Endodermal cell (in vitro differentiated cells): Measurements from ENCODE around the gene LIPM. TPM values are rescaled to one million over a fixed set of nuclear protein-coding genes. Genes with fewer than 3 reads are reported as not detected.

Experiments used
- DNase-seq: peaks from one replicate; pipeline ENCODE4 v3.0.0-alpha.2; 2017
- H3K27ac ChIP-seq: 2 replicates; pipeline ENCODE4 v1.5.1; 2013; ENCODE audit warnings: mild to moderate bottlenecking, low read depth, low read length, moderate library complexity
- H3K27me3 ChIP-seq: 2 replicates; pipeline ENCODE4 v1.6.1; 2013; ENCODE audit warnings: mild to moderate bottlenecking, low read length, moderate library complexity; ENCODE audit not compliant: insufficient read depth, control insufficient read depth, poor library complexity, severe bottlenecking
- H3K36me3 ChIP-seq: 2 replicates; pipeline ENCODE4 v1.7.0; 2013; ENCODE audit warnings: mild to moderate bottlenecking, low read length, moderate library complexity; ENCODE audit not compliant: control insufficient read depth, insufficient read depth
- H3K4me1 ChIP-seq: one replicate; pipeline ENCODE4 v1.7.0; 2013; ENCODE audit warnings: low read length; ENCODE audit not compliant: control insufficient read depth, insufficient read depth
- H3K4me3 ChIP-seq: 2 replicates; pipeline ENCODE4 v1.5.1; 2013; ENCODE audit warnings: mild to moderate bottlenecking, low read length, moderate library complexity
- H3K9ac ChIP-seq: 2 replicates; pipeline ENCODE4 v1.6.1; 2013; ENCODE audit warnings: mild to moderate bottlenecking, low read length, moderate library complexity; ENCODE audit not compliant: poor library complexity, severe bottlenecking; ENCODE audit errors: extremely low read depth
- H3K9me3 ChIP-seq: 2 replicates; pipeline ENCODE4 v1.6.1; 2013; ENCODE audit warnings: mild to moderate bottlenecking, low read length, moderate library complexity; ENCODE audit not compliant: control insufficient read depth
- H3K27ac Mint-ChIP-seq: 2 replicates; pipeline ENCODE4 v1.8.0; 2020; ENCODE audit warnings: mixed read lengths
- H3K27me3 Mint-ChIP-seq: 2 replicates; pipeline ENCODE4 v1.8.0; 2021; ENCODE audit warnings: mild to moderate bottlenecking, mixed read lengths; ENCODE audit not compliant: insufficient read depth
- H3K36me3 Mint-ChIP-seq: 2 replicates; pipeline ENCODE4 v1.8.0; 2020; ENCODE audit warnings: low read depth, mixed read lengths
- H3K4me1 Mint-ChIP-seq: 2 replicates; pipeline ENCODE4 v1.8.0; 2020; ENCODE audit warnings: mixed read lengths
- H3K4me3 Mint-ChIP-seq: 2 replicates; pipeline ENCODE4 v1.8.0; 2020; ENCODE audit warnings: mild to moderate bottlenecking, moderate library complexity, mixed read lengths
- H3K9me3 Mint-ChIP-seq: 2 replicates; pipeline ENCODE4 v1.8.0; 2020; ENCODE audit warnings: mild to moderate bottlenecking, mixed read lengths
- WGBS, 2 experiments: methylation state at CpG; one replicate each; pipeline versions ENCODE4 v1.1.5 to v1.1.7; 2013; ENCODE audit warnings: missing lambda C conversion rate in 2 of 2, mixed read lengths in 1 of 2; ENCODE audit not compliant: insufficient coverage in 1 of 2, insufficient read length in 1 of 2; 5-methylcytosine and 5-hydroxymethylcytosine counted together
- total RNA-seq, 2 donors: library from RNA; stranded (reverse); fragmentation: NEBNext Ultra II Directional in 1 of 2; extraction: Animal tissue kit (Norgen Biotek cat#: 25700) in 1 of 2; gene quantifications; 2 replicates in 1 of 2; 3 replicates in 1 of 2; pipeline ENCODE4 v1.2.1, GENCODE V29; 2021
- TF ChIP-seq, protein P1 (sequence below): fragments of 200-600 bp; sonication (generic); conservative IDR thresholded peaks from 2 replicates; pipeline ENCODE4 v1.5.0; 2021; ENCODE audit warnings: antibody characterized with exemption, mild to moderate bottlenecking

Gene LIPM
- total RNA-seq, 2 donors from 2014 or later: not detected

DNA sequence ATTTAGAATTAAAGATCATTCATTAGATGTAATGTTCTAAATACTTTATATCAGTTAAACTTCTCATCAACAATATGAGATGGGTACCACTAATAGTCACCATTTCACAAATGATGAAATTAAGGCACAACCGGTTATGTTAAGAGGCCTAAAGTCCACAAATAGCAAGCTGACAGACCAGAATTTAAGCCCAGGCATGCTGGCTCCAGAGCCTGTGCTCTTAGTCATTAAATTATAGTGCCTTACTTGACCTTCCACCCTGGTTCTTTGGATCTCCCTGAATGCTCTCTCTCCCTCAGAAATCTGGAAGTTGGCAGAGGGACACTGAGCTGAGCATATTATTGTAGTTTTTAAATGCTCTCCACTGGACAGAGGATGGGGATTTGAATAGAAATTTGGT lies 39.1 kb upstream of the LIPM start:
- no peak overlapping the region for H3K4me3 ChIP-seq
- Mint-ChIP-seq H3K9me3 (no peaks in the 10 kb centered on the region), H3K27me3 (no peaks in the 10 kb centered on the region), H3K27ac (no peak overlapping the region), H3K4me1 (peaks cover 8% of the 10 kb centered on the region), H3K4me3 (no peak overlapping the region), H3K36me3 (no peaks in the 10 kb centered on the region)
- no peaks in the 10 kb centered on the region for H3K9me3 ChIP-seq
- no peaks in the 10 kb centered on the region for H3K36me3 ChIP-seq
- peaks cover 28% of the 10 kb centered on the region for H3K27me3 ChIP-seq
- TF ChIP-seq, protein P1, sequence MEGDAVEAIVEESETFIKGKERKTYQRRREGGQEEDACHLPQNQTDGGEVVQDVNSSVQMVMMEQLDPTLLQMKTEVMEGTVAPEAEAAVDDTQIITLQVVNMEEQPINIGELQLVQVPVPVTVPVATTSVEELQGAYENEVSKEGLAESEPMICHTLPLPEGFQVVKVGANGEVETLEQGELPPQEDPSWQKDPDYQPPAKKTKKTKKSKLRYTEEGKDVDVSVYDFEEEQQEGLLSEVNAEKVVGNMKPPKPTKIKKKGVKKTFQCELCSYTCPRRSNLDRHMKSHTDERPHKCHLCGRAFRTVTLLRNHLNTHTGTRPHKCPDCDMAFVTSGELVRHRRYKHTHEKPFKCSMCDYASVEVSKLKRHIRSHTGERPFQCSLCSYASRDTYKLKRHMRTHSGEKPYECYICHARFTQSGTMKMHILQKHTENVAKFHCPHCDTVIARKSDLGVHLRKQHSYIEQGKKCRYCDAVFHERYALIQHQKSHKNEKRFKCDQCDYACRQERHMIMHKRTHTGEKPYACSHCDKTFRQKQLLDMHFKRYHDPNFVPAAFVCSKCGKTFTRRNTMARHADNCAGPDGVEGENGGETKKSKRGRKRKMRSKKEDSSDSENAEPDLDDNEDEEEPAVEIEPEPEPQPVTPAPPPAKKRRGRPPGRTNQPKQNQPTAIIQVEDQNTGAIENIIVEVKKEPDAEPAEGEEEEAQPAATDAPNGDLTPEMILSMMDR: no peak
- no peak overlapping the region for H3K27ac ChIP-seq
- peaks cover 4% of the 10 kb centered on the region for H3K4me1 ChIP-seq
- WGBS, 2 experiments: 92% methylated on average over 1 of the region's 1 CpG; no CpG with 5 or more reads in 1 of the 2 experiments
- no peak overlapping the region for H3K9ac ChIP-seq
- DNase-seq: no peak

DNA sequence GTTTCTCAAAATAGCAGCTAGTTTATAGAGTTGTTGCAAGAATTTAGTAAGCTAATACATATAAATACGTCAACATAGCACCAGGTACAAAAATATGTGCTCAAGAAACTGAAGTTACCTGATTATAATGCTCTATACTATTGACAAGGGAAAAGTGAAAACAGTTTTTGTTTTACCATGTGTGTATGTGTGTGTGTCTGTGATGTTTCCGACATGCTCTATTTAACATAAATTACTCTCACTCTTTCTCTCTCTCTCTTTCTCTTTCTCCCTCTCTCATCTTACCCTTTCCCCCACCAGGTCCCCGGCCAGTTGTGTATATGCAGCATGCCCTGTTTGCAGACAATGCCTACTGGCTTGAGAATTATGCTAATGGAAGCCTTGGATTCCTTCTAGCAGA lies 38.4 kb upstream of the LIPM start:
- DNase-seq: no peak
- no peaks in the 10 kb centered on the region for H3K36me3 Mint-ChIP-seq
- peaks cover 8% of the 10 kb centered on the region for H3K4me1 Mint-ChIP-seq
- 79% methylated on average over 2 of the region's 3 CpGs; no CpG with 5 or more reads in 1 of the 2 experiments for WGBS, 2 experiments
- H3K27me3 ChIP-seq: peaks cover 28% of the 10 kb centered on the region
- no peak overlapping the region for H3K9ac ChIP-seq
- no peaks in the 10 kb centered on the region for H3K36me3 ChIP-seq
- H3K27ac ChIP-seq: no peak overlapping the region
- no peak overlapping the region for H3K4me3 ChIP-seq
- TF ChIP-seq, protein P1: no peak
- H3K27ac Mint-ChIP-seq: no peak overlapping the region
- H3K27me3 Mint-ChIP-seq: no peaks in the 10 kb centered on the region
- no peaks in the 10 kb centered on the region for H3K9me3 Mint-ChIP-seq
- H3K9me3 ChIP-seq: no peaks in the 10 kb centered on the region
- H3K4me3 Mint-ChIP-seq: no peak overlapping the region
- H3K4me1 ChIP-seq: peaks cover 4% of the 10 kb centered on the region

DNA sequence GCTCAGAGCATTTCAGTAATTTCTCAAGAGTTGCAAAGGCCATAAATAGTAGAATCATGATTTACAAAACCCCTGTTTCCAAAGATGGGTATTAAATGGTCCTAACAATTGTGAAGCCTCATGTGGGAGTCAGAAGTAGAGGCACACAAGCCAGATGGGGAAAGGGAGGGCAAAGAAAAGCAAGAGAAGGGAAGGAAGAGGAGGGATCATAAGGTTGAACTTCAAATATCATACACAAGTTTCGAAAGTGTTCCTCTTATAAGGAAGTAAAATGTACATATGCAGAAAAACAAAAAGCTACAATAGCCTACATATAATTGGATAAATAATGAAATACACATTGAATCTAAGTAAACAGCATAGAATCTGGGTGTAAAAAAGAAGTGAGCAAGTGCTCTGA lies 36.7 kb upstream of the LIPM start:
- Mint-ChIP-seq H3K27me3 (no peaks in the 10 kb centered on the region), H3K27ac (no peak overlapping the region)
- peaks cover 4% of the 10 kb centered on the region for H3K4me1 ChIP-seq

More for the DNA sequence above, 36.7 kb upstream of the LIPM start:
- no peak overlapping the region for H3K9ac ChIP-seq
- Mint-ChIP-seq H3K36me3 (no peaks in the 10 kb centered on the region), H3K4me1 (peaks cover 8% of the 10 kb centered on the region), H3K9me3 (no peaks in the 10 kb centered on the region), H3K4me3 (no peak overlapping the region)
- no CpG with 5 or more reads among the region's 1 CpG for WGBS, 2 experiments
- TF ChIP-seq, protein P1: no peak
- no peaks in the 10 kb centered on the region for H3K9me3 ChIP-seq
- no peak for DNase-seq
- peaks cover 28% of the 10 kb centered on the region for H3K27me3 ChIP-seq
- H3K27ac ChIP-seq: no peak overlapping the region
- no peaks in the 10 kb centered on the region for H3K36me3 ChIP-seq
- H3K4me3 ChIP-seq: no peak overlapping the region
